ENCODE data around the gene COL27A1. TPM values are rescaled to one million over a fixed set of nuclear protein-coding genes. Genes with fewer than 3 reads are reported as not detected.

COL27A1 gene
- total RNA-seq, 6 experiments from 2014 or later, result 22.2 to 24.1 (median 23.4) TPM

- H3K4me1 Mint-ChIP-seq (ENCODE audit: low read depth), result peaks cover 18% of the 10 kb centered on the region
- TF ChIP-seq CTCF (IDR thresholded peaks at IDR 0.05), result no peak
- H3K36me3 Mint-ChIP-seq (ENCODE audit: low read depth), result no peaks in the 10 kb centered on the region; the same call in none of the 2 replicates
- H3K27ac Mint-ChIP-seq, result peak overlapping the region; percentile 24; the same call in 1 of the 2 replicates
- DNase-seq, result no peak
- no peak overlapping the region for H3K4me3 Mint-ChIP-seq
- H3K9me3 Mint-ChIP-seq, result no peaks in the 10 kb centered on the region
- H3K27me3 Mint-ChIP-seq (ENCODE audit: insufficient read depth), result peaks cover 3% of the 10 kb centered on the region
Observed at GRCh38 chr9:114233491-114234185, 78.3 kb downstream of the COL27A1 start.

- H3K4me1 Mint-ChIP-seq (ENCODE audit: low read depth), result peaks cover 31% of the 10 kb centered on the region
- no peak for TF ChIP-seq CTCF (IDR thresholded peaks at IDR 0.05)
- no peak overlapping the region; the same call in 1 of the 2 replicates for H3K27ac Mint-ChIP-seq
- no peak overlapping the region for H3K4me3 Mint-ChIP-seq
- peaks cover 6% of the 10 kb centered on the region for H3K27me3 Mint-ChIP-seq (ENCODE audit: insufficient read depth)
- H3K9me3 Mint-ChIP-seq, result no peaks in the 10 kb centered on the region
- no peak for DNase-seq
- no peaks in the 10 kb centered on the region; the same call in none of the 2 replicates for H3K36me3 Mint-ChIP-seq (ENCODE audit: low read depth)
Observed at GRCh38 chr9:114235033-114235661, 79.8 kb downstream of the COL27A1 start.

GRCh38 chr9:114236391-114237138, 81.2 kb downstream of the COL27A1 start:
- DNase-seq, result no peak
- peaks cover 6% of the 10 kb centered on the region for H3K27me3 Mint-ChIP-seq (ENCODE audit: insufficient read depth)
- peaks cover 19% of the 10 kb centered on the region for H3K4me1 Mint-ChIP-seq (ENCODE audit: low read depth)
- no peak overlapping the region for H3K4me3 Mint-ChIP-seq
- TF ChIP-seq CTCF (IDR thresholded peaks at IDR 0.05), result no peak
- H3K36me3 Mint-ChIP-seq (ENCODE audit: low read depth), result no peaks in the 10 kb centered on the region; the same call in none of the 2 replicates
- H3K27ac Mint-ChIP-seq, result peak overlapping the region; percentile 1; the same call in 1 of the 2 replicates
- H3K9me3 Mint-ChIP-seq, result no peaks in the 10 kb centered on the region

- DNase-seq, result no peak
- H3K9me3 Mint-ChIP-seq, result no peaks in the 10 kb centered on the region
- H3K27me3 Mint-ChIP-seq (ENCODE audit: insufficient read depth), result peaks cover 6% of the 10 kb centered on the region
- H3K4me1 Mint-ChIP-seq (ENCODE audit: low read depth), result peaks cover 17% of the 10 kb centered on the region
- no peak for TF ChIP-seq CTCF (IDR thresholded peaks at IDR 0.05)
- no peak overlapping the region for H3K27ac Mint-ChIP-seq
- H3K4me3 Mint-ChIP-seq, result no peak overlapping the region
- peaks cover 4% of the 10 kb centered on the region for H3K36me3 Mint-ChIP-seq (ENCODE audit: low read depth)
Observed at GRCh38 chr9:114237247-114237646, 81.9 kb downstream of the COL27A1 start.

- Mint-ChIP-seq H3K4me1 (ENCODE audit: low read depth) (peaks cover 17% of the 10 kb centered on the region), H3K4me3 (no peak overlapping the region), H3K27ac (no peak overlapping the region), H3K9me3 (no peaks in the 10 kb centered on the region), H3K36me3 (ENCODE audit: low read depth) (peaks cover 8% of the 10 kb centered on the region), H3K27me3 (ENCODE audit: insufficient read depth) (peaks cover 6% of the 10 kb centered on the region)
- no peak for DNase-seq
- no peak for TF ChIP-seq CTCF (IDR thresholded peaks at IDR 0.05)
Observed at GRCh38 chr9:114237781-114238180, 82.4 kb downstream of the COL27A1 start.

All from HFFc6 (cell line).